CD1c-positive myeloid dendritic cell (primary cell): ENCODE measurements around the gene KRTAP5-10.
A peak's percentile ranks its signal among the peaks of the same experiment; 100 is the strongest.
"Not testable (repeated sequence)": the region's sequence is repeated elsewhere in the genome, so short reads cannot be mapped to it uniquely, and the experiment has no call there.

Source experiments
- DNase-seq: peaks from one replicate; pipeline ENCODE4 v3.0.0-alpha.2; 2016; ENCODE audit errors: extremely low spot score

The KRTAP5-10 gene, protein sequence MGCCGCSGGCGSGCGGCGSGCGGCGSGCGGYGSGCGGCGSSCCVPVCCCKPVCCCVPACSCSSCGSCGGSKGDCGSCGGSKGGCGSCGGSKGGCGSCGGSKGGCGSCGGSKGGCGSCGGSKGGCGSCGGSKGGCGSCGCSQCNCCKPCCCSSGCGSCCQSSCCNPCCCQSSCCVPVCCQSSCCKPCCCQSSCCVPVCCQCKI

DNA sequence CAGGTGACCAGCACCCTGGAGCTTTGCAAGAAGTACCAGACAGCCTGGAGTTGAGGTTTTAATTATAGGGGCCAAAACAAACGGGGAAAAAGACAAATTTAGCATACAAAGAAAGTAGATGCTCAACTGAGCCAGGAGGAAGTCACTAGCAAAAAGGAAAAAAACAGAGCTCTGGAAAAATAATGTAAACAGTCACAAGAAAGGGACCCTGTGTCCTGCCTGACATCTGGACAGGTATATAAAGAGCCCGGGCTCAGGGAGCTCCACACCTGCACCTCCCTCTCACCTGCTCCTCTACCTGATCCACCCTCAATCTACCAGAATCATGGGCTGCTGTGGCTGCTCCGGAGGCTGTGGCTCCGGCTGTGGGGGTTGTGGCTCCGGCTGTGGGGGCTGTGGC, at the start of gene KRTAP5-10:
KRTAP5-10 (plus strand) TSS at position 301 of the 400 bp plus-strand sequence; CDS start at position 326, 25 bp downstream.
- DNase-seq = no peak

DNA sequence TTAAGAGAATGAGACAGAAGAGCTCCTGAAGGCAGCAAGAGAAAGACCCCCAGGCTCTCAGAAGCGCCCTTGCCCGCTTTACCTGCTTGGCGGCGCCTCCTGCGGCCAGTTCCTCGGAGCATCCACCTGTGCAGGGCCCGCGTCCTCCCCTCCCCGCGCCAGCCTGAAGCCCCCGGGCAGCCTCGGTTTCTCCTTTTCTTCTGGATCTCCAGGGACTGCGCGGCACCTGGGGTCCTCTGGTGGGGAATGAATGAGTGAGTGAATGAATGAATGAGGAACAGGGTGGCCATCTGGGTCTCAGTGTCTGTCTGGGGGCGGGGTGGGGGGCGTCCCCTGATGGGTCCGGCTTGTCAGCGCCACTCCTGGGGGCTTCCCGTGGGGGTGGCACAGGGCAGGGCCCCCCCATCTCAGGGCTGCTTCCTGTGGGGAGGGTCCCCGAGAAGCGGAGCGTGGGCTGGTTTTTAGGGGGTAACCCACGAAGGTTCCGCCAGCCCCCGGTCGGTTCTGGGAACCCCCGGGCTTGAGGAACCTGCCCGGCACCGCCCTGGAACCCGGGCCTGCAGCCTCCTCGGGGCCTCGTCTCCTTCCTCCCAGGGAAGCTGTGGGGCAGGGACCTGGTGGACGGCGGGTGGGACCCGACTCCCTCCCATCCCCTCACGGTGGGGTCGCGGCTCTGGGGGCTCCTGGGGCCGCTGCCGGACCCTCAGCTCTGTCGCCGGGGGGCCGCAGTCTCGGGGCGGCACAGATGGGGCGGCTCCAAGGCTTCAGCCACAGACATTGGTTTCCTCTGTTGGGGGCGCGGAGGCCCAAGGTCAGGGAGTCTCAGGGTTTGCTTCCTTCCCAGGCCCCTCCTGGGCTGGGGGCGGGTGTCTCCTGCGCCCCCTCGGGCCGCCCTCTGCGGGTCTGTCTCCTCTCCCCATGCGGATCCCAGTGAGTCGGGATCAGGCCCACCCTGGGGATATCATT, 46.6 kb upstream of the KRTAP5-10 start:
- no peak for DNase-seq

- no peak for DNase-seq
Observed at GRCh38 chr11:71519546-71519945, 45.8 kb upstream of the KRTAP5-10 start.

- DNase-seq = no peak
Observed at GRCh38 chr11:71525188-71525937, 40.0 kb upstream of the KRTAP5-10 start.

DNA sequence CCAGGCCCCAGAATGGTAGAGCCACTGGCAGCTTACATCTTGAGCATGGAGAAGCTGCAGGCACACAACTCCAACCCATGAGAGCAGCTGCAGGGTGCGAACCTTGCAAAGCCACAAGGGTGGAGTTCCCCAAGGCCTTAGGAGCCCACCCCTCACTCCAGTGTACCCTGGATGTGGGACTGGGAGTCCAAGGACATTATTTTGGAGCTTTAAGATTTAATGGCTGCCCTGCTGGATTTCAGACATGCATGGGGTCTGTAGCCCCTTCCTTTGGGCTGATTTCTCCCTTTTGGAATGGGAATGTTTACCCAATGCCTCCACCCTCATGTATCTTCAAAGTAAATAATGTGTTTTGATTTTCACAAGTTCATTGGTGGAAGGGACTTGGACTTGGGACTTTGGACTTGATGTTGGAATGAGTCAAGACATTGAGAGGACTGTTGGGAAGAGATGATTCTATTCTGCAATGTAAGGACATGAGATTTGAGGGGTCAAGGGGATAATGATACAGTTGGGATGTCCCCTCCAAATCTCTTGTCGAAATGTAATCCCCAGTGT, 39.3 kb upstream of the KRTAP5-10 start:
- no peak for DNase-seq

GRCh38 chr11:71526796-71527575, 38.4 kb upstream of the KRTAP5-10 start, which contains the start of gene KRTAP5-7:
Gene KRTAP5-7 (plus strand): TSS chr11:71527267. CDS start chr11:71527301, 34 bp downstream.
- DNase-seq = not testable (repeated sequence)

DNA sequence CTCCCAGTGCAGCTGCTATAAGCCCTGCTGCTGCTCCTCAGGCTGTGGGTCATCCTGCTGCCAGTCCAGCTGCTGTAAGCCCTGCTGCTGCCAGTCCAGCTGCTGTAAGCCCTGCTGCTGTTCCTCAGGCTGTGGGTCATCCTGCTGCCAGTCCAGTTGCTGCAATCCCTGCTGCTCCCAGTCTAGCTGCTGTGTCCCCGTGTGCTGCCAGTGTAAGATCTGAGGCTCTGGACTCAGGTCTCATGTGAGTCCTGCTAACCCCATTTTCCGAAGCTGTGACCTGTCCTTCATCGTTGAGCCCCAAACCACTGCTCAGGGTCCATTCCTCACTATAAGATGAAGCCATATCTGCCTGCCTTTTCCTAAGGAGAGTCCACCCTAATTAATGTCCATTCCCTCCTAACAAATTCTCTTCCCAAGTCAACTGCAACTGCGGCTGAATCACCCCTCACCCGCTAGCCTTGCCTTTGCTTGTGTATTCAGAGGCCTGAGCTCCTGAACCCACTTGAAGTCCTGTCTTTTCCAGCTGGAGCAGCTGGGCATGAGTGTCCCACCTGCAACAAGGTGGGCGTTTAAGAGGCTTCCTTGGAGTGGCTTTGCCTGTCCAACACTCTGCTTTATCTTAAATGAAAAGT, 37.7 kb upstream of the KRTAP5-10 start:
- no peak for DNase-seq

GRCh38 chr11:71530602-71531001, 34.8 kb upstream of the KRTAP5-10 start:
- no peak for DNase-seq

GRCh38 chr11:71532036-71532610, 33.2 kb upstream of the KRTAP5-10 start:
- DNase-seq = peak; percentile 59

- not testable (repeated sequence) for DNase-seq
Observed at GRCh38 chr11:71534711-71535608, 30.4 kb upstream of the KRTAP5-10 start.

DNA sequence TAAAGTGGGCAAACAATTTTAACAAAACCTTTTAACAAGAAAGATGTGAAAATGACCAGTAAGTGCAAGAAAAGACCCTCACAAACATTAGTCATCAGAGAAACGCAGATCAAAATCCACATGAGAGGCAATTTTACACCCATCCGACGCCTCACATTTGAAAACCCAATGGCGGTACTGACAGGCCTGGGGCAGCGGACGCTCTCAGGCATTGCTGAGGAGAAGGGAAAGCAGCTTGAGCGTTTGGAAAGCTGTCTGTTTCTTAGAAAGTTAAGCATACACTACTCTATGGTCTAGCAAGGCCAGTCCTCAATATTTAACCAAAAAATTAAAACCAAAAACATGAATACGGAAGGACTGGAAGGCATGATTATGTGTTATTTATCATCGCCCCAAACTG, 29.5 kb upstream of the KRTAP5-10 start:
- no peak for DNase-seq

DNA sequence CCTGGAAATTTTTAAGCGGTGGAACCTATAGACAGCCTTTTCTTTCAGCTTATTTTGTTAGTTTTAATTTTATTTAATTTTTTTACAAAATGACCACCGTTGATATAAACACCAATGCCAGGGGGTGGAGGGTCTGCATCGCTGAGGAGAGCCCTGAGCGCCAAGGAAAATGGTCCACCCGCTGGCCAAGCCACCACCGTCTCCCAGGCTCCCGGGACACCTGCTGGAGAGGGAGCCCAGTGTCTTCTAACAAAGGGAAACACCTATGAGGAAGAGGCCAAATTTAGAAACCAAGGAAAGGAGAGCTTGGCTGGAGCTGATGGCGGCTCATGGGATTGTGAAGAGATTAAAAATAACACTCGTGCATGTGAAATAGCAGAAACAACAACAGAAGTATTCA, 27.8 kb upstream of the KRTAP5-10 start:
- DNase-seq = no peak

GRCh38 chr11:71537977-71538665, 27.2 kb upstream of the KRTAP5-10 start, which contains the start of gene KRTAP5-8:
Gene KRTAP5-8 (plus strand): TSS chr11:71538025. CDS start chr11:71538056, 31 bp downstream.
- not testable (repeated sequence) for DNase-seq

- no peak for DNase-seq
Observed at GRCh38 chr11:71538666-71538990, 26.7 kb upstream of the KRTAP5-10 start.

DNA sequence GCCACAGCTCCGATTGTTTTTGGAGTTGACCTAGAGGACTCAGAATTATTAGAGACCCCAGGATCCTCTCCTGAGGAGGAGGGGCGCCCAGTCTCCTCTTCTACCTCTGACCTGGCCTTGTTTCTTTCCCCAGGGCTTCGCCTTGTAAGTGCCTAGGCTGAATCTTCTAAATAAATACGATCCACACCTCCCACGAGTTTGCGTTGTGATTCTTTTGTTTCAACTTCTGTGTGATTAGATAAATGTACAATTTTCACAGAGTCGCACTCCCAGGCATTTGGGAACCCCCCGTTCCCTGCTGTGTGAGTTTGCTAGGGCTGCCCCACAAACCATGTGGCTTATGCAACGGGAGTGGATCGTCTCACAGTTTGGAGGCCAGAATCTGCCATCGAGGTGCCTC, 26.3 kb upstream of the KRTAP5-10 start:
- DNase-seq = no peak

- DNase-seq = not testable (repeated sequence)
Observed at GRCh38 chr11:71539971-71540370, 25.4 kb upstream of the KRTAP5-10 start.

GRCh38 chr11:71540521-71541304, 24.6 kb upstream of the KRTAP5-10 start:
- DNase-seq = not testable (repeated sequence)

DNA sequence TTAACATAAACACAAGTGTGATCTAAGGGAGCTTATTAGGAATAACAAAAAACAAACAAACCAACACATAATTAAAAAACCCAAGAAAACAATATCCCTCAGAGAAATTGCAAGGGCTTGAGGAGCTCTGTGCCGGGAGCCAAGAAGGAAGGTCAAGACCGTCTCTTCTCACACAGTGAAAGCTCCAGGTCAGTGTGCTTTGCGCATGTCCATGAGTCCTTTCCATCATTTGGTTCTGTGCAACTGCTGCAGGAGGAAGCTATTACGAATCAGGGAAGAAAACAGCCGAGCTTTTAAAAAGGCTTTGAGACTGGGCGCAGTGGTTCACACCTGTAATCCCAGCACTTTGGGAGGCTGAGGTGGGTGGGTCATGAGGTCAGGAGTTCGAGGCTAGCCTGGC, 23.0 kb upstream of the KRTAP5-10 start:
- no peak for DNase-seq
